ENCODE measurements around the gene AZIN2.

DNA sequence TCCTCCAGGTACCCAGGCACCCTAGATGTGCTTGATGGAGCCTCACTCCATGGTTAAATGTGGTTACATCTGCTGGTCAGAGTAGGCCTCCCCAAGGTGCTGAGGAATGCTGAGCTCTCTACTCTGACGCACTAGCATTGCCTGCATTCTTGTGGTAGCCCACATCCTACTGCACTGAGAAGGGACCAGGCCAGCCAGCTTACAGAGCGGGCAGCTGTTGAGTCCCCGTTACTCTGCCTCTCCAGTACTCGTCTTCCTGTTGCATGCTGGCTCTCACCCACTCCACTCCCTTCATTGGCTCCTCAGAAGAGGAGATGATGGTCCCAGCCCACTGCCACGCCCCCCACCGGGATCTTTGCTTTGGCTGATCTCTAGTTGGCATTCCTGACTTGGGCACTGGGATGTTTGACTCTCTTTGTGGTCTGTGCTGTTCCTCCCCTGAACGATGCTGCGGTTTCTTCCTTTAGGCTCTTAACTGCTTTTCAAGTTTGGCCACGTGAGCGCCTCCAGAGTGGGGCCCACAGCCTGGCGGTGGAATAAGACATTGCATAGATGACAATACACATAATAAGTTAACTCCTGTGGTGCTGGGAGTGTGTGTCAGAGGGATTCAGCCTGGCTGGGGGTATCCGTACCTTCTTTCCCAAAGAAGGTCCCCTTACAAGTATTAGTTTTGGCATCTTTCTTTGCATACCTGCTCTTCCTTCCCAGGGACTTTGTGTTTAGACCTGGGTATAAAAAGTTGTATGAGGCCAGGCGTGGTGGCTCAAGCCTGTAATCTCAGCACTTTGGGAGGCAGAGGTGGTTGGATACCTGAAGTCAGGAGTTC lies 18.6 kb downstream of the AZIN2 start:
- TF ChIP-seq, protein P1, sequence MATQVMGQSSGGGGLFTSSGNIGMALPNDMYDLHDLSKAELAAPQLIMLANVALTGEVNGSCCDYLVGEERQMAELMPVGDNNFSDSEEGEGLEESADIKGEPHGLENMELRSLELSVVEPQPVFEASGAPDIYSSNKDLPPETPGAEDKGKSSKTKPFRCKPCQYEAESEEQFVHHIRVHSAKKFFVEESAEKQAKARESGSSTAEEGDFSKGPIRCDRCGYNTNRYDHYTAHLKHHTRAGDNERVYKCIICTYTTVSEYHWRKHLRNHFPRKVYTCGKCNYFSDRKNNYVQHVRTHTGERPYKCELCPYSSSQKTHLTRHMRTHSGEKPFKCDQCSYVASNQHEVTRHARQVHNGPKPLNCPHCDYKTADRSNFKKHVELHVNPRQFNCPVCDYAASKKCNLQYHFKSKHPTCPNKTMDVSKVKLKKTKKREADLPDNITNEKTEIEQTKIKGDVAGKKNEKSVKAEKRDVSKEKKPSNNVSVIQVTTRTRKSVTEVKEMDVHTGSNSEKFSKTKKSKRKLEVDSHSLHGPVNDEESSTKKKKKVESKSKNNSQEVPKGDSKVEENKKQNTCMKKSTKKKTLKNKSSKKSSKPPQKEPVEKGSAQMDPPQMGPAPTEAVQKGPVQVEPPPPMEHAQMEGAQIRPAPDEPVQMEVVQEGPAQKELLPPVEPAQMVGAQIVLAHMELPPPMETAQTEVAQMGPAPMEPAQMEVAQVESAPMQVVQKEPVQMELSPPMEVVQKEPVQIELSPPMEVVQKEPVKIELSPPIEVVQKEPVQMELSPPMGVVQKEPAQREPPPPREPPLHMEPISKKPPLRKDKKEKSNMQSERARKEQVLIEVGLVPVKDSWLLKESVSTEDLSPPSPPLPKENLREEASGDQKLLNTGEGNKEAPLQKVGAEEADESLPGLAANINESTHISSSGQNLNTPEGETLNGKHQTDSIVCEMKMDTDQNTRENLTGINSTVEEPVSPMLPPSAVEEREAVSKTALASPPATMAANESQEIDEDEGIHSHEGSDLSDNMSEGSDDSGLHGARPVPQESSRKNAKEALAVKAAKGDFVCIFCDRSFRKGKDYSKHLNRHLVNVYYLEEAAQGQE (IDR thresholded peaks at IDR 0.05): no peak
- TF ChIP-seq, protein P2, sequence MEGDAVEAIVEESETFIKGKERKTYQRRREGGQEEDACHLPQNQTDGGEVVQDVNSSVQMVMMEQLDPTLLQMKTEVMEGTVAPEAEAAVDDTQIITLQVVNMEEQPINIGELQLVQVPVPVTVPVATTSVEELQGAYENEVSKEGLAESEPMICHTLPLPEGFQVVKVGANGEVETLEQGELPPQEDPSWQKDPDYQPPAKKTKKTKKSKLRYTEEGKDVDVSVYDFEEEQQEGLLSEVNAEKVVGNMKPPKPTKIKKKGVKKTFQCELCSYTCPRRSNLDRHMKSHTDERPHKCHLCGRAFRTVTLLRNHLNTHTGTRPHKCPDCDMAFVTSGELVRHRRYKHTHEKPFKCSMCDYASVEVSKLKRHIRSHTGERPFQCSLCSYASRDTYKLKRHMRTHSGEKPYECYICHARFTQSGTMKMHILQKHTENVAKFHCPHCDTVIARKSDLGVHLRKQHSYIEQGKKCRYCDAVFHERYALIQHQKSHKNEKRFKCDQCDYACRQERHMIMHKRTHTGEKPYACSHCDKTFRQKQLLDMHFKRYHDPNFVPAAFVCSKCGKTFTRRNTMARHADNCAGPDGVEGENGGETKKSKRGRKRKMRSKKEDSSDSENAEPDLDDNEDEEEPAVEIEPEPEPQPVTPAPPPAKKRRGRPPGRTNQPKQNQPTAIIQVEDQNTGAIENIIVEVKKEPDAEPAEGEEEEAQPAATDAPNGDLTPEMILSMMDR (IDR thresholded peaks at IDR 0.05; ENCODE audit: low read depth, low read length, missing input control): no peak
- TF ChIP-seq TAF1 (conservative IDR thresholded peaks at IDR 0.05) (no peak), ATF3 (IDR thresholded peaks at IDR 0.05) (no peak), GABPA (IDR thresholded peaks at IDR 0.05 in 1 of 2, conservative IDR thresholded peaks at IDR 0.05 in 1 of 2) (no peak), HNF4G (IDR thresholded peaks at IDR 0.05) (no peak), YY1 (IDR thresholded peaks at IDR 0.05) (no peak), JUND (IDR thresholded peaks at IDR 0.05) (no peak), SP1 (IDR thresholded peaks at IDR 0.05) (no peak), HNF4A (conservative IDR thresholded peaks at IDR 0.05) (no peak)
- TF ChIP-seq, protein P3, sequence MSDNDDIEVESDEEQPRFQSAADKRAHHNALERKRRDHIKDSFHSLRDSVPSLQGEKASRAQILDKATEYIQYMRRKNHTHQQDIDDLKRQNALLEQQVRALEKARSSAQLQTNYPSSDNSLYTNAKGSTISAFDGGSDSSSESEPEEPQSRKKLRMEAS (IDR thresholded peaks at IDR 0.05): no peak

Measured in liver (tissue), 3 donors.